HG03280 (cell line): ENCODE data around the gene GPC6.
"Not testable (repeated sequence)": the region's sequence is repeated elsewhere in the genome, so short reads cannot be mapped to it uniquely, and the experiment has no call there.

Experiments
- ATAC-seq: cut with Tn5 transposase; IDR thresholded peaks from one replicate; pipeline ENCODE4 v1.9.1; 2021; ENCODE audit warnings: mild to moderate bottlenecking, moderate library complexity; ENCODE audit not compliant: unreplicated experiment

The GPC6 gene

GRCh38 chr13:93496117-93496516 is 269.5 kb downstream of the GPC6 start:
- ATAC-seq = not testable (repeated sequence)

GRCh38 chr13:93496985-93497673 is 270.5 kb downstream of the GPC6 start:
- no peak for ATAC-seq

GRCh38 chr13:93499991-93500390 is 273.4 kb downstream of the GPC6 start:
- no peak for ATAC-seq

- ATAC-seq = no peak
Observed at GRCh38 chr13:93502071-93502470, 275.5 kb downstream of the GPC6 start.

GRCh38 chr13:93502987-93503615 is 276.5 kb downstream of the GPC6 start:
- no peak for ATAC-seq

- no peak for ATAC-seq
Observed at GRCh38 chr13:93505104-93505952, 278.7 kb downstream of the GPC6 start.

- ATAC-seq = no peak
Observed at GRCh38 chr13:93511011-93511410, 284.4 kb downstream of the GPC6 start.

GRCh38 chr13:93515267-93515666 is 288.7 kb downstream of the GPC6 start:
- no peak for ATAC-seq

- no peak for ATAC-seq
Observed at GRCh38 chr13:93517658-93518057, 291.1 kb downstream of the GPC6 start.

GRCh38 chr13:93521307-93521706 is 294.7 kb downstream of the GPC6 start:
- ATAC-seq = no peak

- no peak for ATAC-seq
Observed at GRCh38 chr13:93522501-93522900, 295.9 kb downstream of the GPC6 start.

GRCh38 chr13:93525087-93525486 is 298.5 kb downstream of the GPC6 start:
- ATAC-seq = no peak

GRCh38 chr13:93527748-93528297 is 301.2 kb downstream of the GPC6 start:
- ATAC-seq = no peak

- no peak for ATAC-seq
Observed at GRCh38 chr13:93529961-93530360, 303.4 kb downstream of the GPC6 start.

GRCh38 chr13:93534181-93534700 is 307.6 kb downstream of the GPC6 start:
- no peak for ATAC-seq

GRCh38 chr13:93535251-93535650 is 308.6 kb downstream of the GPC6 start:
- ATAC-seq = no peak

- ATAC-seq = no peak
Observed at GRCh38 chr13:93539914-93540313, 313.3 kb downstream of the GPC6 start.

GRCh38 chr13:93547886-93548285 is 321.3 kb downstream of the GPC6 start:
- ATAC-seq = no peak

- no peak for ATAC-seq
Observed at GRCh38 chr13:93549326-93550005, 322.9 kb downstream of the GPC6 start.

- no peak for ATAC-seq
Observed at GRCh38 chr13:93550236-93550635, 323.6 kb downstream of the GPC6 start.

- ATAC-seq = no peak
Observed at GRCh38 chr13:93552596-93552995, 326.0 kb downstream of the GPC6 start.
